Lower lobe of right lung (tissue), 2 donors: ENCODE measurements around the gene MYBPC2. TPM values are rescaled to one million over a fixed set of nuclear protein-coding genes. Genes with fewer than 3 reads are reported as not detected.

ENCODE experiments used
- ATAC-seq, 2 donors: fragments of 200-7000 bp; cut with Tn5 transposase; one replicate each; pipeline ENCODE4 v1.9.1; 2020 to 2022; ENCODE audit warnings: mild to moderate bottlenecking in 2 of 2, moderate library complexity in 2 of 2
- DNase-seq: peaks from one replicate; pipeline ENCODE4 v3.0.0-alpha.2; 2020
- H3K27ac ChIP-seq: fragments of 200-600 bp; one replicate; pipeline ENCODE4 v1.8.0; 2022
- H3K27me3 ChIP-seq: fragments of 200-600 bp; one replicate; pipeline ENCODE4 v1.8.0; 2022; ENCODE audit warnings: low read depth
- H3K36me3 ChIP-seq: fragments of 200-600 bp; one replicate; pipeline ENCODE4 v1.8.0; 2022; ENCODE audit warnings: mild to moderate bottlenecking
- H3K4me1 ChIP-seq: fragments of 200-600 bp; one replicate; pipeline ENCODE4 v1.8.0; 2022
- H3K4me3 ChIP-seq: fragments of 200-600 bp; one replicate; pipeline ENCODE4 v1.8.0; 2022; ENCODE audit warnings: mild to moderate bottlenecking
- H3K9me3 ChIP-seq: fragments of 200-600 bp; one replicate; pipeline ENCODE4 v1.8.0; 2022
- intact Hi-C: fragments of 100-400 bp; cut with DNase I; formaldehyde crosslinking; loops from one replicate; pipeline ENCODE4 v1.11.0; 2022
- total RNA-seq: library from RNA; stranded (reverse); fragmentation: NEBNext Ultra II Directional; extraction: Animal tissue kit (Norgen Biotek cat#: 25700); gene quantifications from one replicate; pipeline ENCODE4 v1.2.1, GENCODE V29; 2021
- TF ChIP-seq, protein P1 (sequence below): fragments of 200-600 bp; IDR thresholded peaks from one replicate; pipeline ENCODE4 v1.8.0; 2022; ENCODE audit warnings: antibody characterized with exemption, mild to moderate bottlenecking
- donor health status: DM: no; HTN: yes; CAD: no; lungs with severe emphysema.

Gene MYBPC2
- total RNA-seq, 1 donor from 2014 or later, result not detected

DNA sequence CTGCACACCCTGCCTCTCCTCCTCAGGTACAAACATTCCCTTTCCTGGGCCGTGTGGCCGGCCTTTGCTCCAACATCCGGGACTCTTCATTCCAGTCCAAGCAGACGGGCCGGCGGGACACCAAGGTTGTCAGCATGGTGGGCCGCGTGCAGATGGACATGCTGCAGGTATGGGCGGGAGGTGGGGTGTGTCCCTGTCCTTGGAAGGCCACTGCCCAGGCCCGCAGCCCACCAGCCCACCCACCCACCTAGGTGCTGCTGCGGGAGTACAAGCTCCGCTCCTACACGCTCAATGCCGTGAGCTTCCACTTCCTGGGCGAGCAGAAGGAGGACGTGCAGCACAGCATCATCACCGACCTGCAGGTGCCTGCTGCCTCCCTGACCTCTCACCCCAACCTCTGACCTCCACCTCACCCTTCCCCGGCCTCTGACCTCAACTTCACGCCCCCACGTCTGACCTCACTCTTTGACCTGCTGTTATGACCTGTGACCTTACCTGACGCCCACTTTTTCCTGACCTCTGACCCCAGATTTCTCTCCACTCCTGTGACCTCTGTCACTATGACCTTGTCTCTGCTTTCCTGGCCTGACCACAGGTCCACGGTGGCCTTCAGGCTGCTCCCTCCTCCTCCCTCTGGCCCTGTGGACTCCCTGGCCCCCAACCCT, 26.4 kb upstream of the MYBPC2 start:
- no peaks in the 10 kb centered on the region for H3K9me3 ChIP-seq
- DNase-seq (no peak), ATAC-seq (no peak)
- TF ChIP-seq, protein P1, sequence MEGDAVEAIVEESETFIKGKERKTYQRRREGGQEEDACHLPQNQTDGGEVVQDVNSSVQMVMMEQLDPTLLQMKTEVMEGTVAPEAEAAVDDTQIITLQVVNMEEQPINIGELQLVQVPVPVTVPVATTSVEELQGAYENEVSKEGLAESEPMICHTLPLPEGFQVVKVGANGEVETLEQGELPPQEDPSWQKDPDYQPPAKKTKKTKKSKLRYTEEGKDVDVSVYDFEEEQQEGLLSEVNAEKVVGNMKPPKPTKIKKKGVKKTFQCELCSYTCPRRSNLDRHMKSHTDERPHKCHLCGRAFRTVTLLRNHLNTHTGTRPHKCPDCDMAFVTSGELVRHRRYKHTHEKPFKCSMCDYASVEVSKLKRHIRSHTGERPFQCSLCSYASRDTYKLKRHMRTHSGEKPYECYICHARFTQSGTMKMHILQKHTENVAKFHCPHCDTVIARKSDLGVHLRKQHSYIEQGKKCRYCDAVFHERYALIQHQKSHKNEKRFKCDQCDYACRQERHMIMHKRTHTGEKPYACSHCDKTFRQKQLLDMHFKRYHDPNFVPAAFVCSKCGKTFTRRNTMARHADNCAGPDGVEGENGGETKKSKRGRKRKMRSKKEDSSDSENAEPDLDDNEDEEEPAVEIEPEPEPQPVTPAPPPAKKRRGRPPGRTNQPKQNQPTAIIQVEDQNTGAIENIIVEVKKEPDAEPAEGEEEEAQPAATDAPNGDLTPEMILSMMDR, result no peak
- peaks cover 48% of the 10 kb centered on the region for H3K36me3 ChIP-seq
- intact Hi-C loops, result no loop called here
- no peaks in the 10 kb centered on the region for H3K27me3 ChIP-seq
- H3K4me3 ChIP-seq, result no peak overlapping the region
- no peaks in the 10 kb centered on the region for H3K4me1 ChIP-seq
- no peak overlapping the region for H3K27ac ChIP-seq

DNA sequence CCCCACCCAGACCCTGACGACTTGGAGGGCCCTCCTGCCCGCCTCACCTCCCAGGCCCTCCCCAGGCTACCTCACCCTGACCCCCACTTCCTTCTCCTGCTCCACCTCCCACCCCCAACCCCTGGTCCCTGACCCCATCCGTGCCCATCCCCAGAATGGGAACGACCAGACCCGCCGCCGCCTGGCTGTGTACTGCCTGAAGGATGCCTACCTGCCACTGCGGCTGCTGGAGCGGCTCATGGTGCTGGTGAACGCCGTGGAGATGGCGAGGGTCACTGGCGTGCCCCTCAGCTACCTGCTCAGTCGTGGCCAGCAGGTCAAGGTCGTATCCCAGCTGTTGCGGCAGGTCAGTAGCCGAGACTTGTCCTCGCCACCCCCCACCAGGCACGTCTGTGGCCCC, 25.9 kb upstream of the MYBPC2 start:
- ATAC-seq, result no peak
- H3K4me3 ChIP-seq, result no peak overlapping the region
- no peak for DNase-seq
- TF ChIP-seq, protein P1, result no peak
- intact Hi-C loops, result no loop called here
- no peaks in the 10 kb centered on the region for H3K9me3 ChIP-seq
- H3K27ac ChIP-seq, result no peak overlapping the region
- no peaks in the 10 kb centered on the region for H3K4me1 ChIP-seq
- no peaks in the 10 kb centered on the region for H3K27me3 ChIP-seq
- H3K36me3 ChIP-seq, result peaks cover 48% of the 10 kb centered on the region

DNA sequence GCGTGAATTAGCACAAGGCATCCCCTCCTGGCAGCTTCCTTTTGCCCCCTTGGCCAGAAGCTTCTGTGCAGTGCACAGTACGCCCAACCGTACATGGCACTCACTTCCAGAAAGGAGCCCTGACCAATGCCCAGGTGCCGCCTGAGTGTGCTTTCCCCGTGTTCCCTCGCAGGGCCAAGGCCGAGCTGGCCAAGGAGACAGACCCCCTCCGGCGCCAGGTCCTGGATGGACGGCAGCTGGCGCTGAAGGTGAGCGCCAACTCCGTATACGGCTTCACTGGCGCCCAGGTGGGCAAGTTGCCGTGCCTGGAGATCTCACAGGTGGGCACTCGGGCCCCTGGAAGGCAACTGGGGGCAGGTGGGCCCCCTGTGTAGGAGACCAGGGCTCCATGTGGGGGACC, 23.3 kb upstream of the MYBPC2 start:
- DNase-seq, result no peak
- H3K27ac ChIP-seq, result no peak overlapping the region
- intact Hi-C loops, result no loop called here
- peak in 1 of 2 donors; percentile 14 for ATAC-seq
- TF ChIP-seq, protein P1, result no peak
- H3K36me3 ChIP-seq, result peaks cover 26% of the 10 kb centered on the region
- H3K4me3 ChIP-seq, result no peak overlapping the region
- no peaks in the 10 kb centered on the region for H3K4me1 ChIP-seq
- no peaks in the 10 kb centered on the region for H3K27me3 ChIP-seq
- no peaks in the 10 kb centered on the region for H3K9me3 ChIP-seq

DNA sequence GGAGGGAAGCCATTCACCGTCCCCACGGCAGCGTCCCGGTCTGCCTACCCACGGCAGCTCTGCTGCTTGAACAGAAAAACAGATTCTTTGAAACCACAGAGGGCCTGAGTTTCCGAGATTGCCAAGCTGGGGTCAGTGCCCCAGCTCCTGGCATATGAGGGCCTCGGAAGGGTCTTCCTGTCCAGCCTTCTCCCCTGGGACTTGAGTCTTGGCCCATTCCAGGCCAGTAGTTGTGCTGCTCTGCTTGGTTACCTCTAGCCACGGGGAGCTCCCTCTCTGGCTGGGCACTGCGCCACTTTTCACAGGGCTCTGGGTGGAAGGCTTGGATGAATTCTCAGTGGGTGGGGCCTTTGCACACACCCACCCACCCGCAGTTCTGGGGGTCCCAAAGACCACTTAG, 22.6 kb upstream of the MYBPC2 start:
- Histone ChIP-seq H3K27me3 (no peaks in the 10 kb centered on the region), H3K36me3 (peaks cover 26% of the 10 kb centered on the region), H3K4me3 (no peak overlapping the region), H3K27ac (no peak overlapping the region), H3K4me1 (no peaks in the 10 kb centered on the region), H3K9me3 (no peaks in the 10 kb centered on the region)
- DNase-seq (no peak), ATAC-seq (no peak)
- intact Hi-C loops, result no loop called here
- TF ChIP-seq, protein P1, result no peak

DNA sequence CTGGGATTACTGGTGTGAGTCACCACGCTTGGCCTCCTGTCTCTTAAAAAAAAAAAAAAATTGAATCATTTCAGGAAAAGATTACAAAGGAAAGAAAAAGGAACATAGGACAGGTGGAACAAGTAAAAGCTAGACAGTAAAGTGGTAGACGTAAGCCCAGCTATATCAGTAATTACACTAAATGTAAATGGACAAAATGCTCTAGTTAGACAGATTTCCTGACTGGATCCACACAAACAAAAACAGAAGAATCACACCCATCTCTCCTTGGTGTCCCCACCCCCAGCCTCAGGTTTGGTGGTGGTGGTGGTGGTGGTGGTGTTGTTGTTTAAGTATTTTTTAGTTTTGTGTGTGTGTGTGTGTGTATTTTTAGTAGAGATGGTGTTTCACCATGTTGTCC, 20.3 kb upstream of the MYBPC2 start:
- Histone ChIP-seq H3K4me1 (no peaks in the 10 kb centered on the region), H3K9me3 (no peaks in the 10 kb centered on the region), H3K4me3 (no peak overlapping the region), H3K36me3 (peaks cover 20% of the 10 kb centered on the region), H3K27me3 (peaks cover under 1% of the 10 kb centered on the region), H3K27ac (no peak overlapping the region)
- intact Hi-C loops, result no loop called here
- DNase-seq (no peak), ATAC-seq (no peak)
- TF ChIP-seq, protein P1, result no peak
